RCC 7860 (cell line): ENCODE results near the gene UCK2.

Experiments used
- DNase-seq: peaks from one replicate; pipeline ENCODE4 v3.0.0-alpha.2; 2015; ENCODE audit warnings: low spot score
- FAIRE-seq: peaks from 2 replicates; lab custom pipeline; 2012; peaks lifted over from hg19 to GRCh38; lab: Jason Lieb, UNC

The UCK2 gene

DNA sequence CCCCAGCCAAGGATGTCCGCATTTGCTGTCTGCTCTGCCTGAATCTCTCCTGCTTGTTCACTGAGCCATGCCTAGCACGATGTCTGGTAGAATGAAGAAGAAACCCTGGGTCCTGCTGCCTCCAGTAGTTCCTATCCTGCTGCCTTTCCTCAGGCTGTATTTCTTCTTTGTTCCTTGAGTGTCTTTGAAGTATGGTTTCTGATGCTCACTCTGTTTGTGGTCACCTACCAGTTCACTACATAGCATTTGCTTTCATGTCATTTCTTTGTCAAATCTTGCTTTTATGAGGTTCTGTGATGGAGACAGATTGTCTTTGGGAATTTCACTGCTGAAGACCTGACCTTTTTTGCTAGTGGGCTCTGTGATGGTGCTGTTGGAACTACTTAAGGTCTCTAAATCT, 5.9 kb downstream of the UCK2 start:
- FAIRE-seq = no peak
- no peak for DNase-seq

DNA sequence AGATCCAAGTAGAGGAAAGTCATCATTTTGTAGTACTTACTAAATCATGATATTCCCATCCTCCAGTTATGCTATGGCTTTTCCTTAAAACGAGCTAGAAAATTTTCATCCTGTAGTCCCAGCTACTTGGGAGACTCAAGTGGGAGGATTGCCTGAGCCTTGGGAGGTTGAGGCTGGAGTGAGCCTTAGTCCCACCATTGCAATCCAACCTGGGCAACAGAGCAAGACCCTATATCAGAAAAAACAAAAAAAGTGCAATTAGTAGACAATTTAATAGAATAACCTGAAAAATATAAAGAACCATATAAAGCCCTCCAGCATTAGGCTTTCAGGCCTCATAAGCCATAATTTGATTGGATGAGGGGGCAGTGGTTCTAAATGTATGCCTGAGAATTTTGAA, 6.8 kb downstream of the UCK2 start:
- DNase-seq (no peak), FAIRE-seq (no peak)

DNA sequence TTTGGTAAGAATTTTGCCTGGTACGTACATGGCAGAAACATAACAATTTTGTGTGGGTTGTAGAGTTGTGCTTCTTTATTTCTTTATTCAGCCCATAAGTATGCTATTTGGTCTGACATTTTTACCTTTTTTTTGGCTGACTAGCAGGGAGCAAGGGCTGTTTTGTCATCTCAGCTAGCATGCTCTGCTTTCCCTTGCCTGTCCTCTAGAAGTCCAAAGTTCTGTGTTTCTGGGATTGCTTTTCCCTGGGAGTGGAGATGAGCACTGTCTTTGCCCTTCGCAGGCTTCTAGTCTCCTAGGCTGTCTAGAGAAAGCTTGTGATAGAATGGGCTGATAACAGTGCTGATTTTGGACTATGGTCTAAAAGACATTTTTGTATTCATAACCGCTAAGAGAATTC, 7.5 kb downstream of the UCK2 start:
- FAIRE-seq = no peak
- DNase-seq = no peak

DNA sequence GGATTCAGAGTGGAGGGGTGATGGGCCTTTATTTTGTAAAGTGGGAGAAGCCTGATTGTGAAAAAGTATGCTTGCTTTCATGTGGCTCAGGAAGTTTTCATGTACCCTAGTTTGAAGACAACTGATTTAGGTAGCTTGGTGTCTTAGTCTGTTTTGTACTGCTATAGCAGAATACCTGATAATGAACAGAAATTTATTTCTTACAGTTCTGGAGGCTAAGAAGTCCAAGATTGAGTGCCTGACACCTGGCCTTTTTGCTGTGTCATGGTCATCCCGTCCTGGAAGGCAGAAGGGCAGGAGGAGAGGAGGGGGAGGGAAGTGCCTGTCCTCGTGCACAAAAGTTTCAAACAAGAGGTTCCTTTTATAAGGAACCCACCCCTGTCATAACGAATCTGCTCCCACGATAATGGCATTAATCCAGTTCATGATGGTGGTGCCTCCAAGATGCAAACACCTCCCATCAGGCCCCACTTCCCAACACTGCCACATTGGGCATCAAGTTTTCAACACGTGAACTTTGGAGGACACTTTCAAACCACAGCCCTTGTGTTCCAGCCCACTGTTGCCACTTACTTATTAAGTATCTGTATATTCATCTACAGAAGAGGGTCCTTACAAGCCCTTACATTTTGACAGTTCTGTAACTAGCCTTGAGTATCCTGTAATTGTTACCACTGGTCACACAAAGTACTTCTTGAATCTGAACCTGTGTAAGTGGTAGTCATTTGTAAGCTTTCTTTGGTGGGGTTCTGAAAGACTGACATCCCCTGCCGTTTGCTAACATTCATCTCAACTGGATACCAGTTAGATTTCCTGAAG, 9.5 kb downstream of the UCK2 start:
- no peak for FAIRE-seq
- no peak for DNase-seq

DNA sequence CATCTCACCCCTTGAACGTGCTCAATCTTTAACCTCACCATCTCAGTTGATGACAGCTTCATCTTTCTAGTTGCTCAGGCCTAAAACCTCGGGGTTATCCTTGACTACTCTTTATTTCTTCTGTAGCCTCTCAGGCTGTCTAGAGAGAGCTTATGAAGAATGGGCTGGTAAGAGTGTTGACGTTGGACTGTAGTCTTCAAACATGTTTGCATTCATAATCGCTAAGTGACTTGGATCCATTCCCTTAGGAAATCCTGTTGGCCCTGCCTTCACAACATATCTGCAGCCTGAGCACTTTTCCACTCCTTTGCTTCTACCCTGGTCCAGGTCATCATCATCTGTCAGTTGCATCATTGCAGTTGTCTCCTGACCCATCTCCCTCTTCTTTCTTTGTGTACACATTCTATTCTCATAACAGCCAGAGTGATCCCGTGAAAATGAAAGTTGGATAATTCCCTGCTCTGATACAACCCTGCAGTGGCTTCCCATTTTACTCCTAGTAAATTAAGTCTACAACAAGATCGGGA, 10.5 kb downstream of the UCK2 start:
- FAIRE-seq (no peak), DNase-seq (no peak)

DNA sequence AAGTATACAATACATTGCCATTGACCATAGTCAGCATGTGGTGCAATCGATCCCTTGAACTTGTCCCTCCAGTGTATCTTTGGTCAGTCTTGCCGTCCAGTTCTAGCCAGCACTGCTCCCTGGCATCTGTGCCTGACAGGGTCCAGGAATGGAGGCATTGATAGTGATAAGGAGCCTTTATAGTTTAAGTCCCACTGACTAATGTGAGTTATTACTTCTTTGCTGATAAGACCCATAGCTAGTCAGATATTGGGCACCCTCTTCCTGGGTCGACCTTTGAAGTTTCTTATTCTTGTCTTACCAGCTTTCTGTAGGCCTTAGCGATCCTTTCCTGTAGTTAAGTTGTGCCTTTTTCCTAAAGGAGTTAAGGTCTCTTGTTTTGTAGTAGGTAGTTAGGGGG, 13.0 kb downstream of the UCK2 start:
- DNase-seq (no peak), FAIRE-seq (no peak)

DNA sequence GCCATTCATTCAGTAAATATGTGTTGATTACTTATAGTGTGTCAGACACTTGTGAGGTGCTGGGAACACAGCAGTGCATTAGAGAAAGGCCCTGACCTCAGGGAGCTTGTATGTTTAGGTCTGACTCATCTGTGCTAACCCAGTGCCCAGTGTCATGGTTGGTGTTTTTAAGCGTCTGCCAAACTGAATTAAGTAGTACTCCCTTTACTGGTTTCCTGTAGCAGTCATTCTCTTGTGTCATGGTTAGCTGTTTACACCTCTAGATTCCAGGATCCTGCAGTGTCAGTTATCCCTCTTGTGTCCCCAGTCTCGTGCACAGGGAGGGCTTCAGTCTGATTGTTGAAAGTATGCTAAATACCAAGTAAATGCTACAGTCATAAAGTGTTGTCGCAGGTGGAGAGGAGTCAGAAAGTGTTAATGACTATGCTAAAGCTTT, 14.2 kb downstream of the UCK2 start:
- DNase-seq (peak; percentile 49), FAIRE-seq (no peak)

DNA sequence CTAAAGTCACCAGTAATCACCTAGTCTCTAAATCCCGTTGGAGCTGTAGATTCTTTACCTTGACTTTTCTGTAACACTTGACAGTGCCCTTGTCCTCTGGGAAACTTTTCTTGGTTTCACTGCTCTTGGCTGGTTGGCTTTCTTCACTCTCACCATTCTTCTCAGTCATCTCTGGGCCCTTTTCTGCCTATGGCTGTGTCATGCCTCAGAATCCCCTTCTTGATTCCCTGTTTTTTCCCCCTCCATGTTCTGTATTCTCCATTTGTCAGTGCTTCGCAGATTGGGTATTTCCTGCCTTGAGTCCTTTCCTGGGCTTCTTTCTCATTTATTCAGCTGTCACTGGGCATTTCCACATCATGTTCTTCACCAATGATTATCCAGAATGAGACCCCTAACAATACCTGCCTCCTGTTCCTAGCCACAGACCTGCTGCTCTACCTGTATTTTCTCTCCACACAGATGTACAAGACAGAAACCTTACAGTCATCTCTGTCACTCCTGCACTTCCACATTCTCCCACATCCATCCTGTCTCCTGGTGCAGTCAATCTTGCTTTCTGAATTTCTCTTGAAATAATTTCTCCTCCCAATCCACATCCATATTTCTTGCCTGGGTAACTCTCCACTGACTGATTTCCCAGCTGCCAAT, 14.7 kb downstream of the UCK2 start:
- DNase-seq (no peak), FAIRE-seq (no peak)

DNA sequence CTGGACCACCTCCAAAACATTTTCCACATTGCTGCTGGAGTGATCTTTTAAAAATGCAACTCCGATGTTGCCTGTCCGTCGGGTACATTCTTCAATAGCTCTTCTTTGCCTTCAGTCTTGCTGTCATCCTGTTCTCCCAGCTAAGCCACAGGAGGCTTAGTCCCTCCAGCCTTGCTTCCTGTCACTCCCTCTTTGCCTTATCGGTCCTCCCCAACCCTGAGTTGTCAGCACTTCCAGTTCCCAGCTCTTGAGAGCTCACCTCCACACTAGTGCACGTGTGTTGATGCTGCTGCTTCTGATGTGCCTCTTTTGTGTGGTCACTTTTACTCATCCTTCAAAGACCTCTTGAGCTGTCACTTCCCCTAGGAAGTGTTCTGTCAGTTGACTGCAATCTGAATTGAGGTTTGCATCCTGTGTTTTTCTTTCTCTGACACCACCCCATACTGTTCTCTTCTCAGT, 15.3 kb downstream of the UCK2 start:
- FAIRE-seq (peak; percentile 63), DNase-seq (peak; percentile 78)

DNA sequence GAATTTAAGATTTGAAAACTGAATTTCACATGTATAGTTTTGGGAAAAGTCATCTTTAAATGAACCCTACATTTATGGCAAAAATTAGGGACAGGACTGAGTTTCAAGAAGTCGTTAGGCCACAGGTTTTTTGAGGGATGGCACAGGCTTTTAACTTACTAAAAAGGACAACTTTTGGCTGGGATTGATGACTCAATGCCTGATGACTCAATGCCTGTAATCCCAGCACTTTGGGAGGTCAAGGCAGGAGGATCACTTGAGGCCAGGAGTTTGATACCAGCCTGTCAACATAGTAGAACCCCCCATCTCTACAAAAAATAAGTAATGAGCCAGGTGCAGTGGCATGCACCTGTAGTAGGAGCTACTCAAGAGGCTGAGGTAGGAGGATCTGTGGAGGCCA, 15.9 kb downstream of the UCK2 start:
- DNase-seq (no peak), FAIRE-seq (no peak)

DNA sequence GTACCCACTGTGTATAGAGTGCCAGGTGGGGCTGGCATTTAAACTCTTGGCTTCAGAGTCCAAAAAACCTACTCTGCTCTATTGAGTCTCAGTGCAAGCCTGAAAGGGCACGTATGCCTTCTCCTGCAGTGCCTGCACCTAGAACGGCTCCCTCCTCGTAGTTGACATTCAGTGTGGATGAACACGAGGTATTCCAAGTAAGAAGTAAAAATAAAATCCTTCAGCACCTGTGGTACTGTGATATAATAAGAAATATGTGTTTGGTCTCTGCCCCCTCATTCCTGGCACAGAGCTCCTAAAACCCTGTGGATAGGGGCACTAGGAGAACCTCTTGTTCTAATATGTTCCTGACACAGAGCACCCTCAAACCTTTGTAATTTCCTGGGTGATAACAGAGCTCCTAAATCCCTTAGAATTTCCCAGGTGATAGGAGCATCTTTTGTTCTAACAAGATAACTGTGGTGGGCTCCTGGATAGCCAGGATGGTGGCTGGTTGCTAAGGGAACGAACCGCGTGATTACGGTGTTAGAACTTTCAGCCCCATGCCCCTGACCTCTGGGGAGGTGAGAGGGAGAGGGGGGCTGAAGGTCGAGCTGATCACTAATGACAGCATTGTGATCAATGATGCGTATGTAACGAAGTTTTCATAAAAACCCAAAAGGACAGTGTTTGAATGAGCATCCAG, 16.8 kb downstream of the UCK2 start:
- FAIRE-seq = no peak
- no peak for DNase-seq

DNA sequence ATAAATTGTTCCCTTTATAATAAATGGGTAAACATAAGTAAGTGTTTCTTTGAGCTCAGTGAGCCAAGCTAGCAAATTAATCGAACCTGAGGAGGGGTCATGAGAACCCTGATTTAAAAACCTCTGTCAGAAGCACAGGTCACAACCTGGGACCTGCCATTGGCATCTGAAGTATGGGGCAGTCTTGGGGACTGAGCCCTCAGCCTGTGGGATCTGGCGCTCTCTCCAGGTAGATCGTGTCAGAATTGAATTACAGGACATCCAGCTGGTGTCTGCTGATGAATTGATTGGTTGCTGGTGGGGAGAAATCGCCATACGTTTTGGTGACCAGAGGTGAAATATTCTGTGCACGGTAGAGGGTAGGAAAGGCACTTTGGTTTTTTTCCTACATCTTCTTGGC, 17.5 kb downstream of the UCK2 start:
- FAIRE-seq (no peak), DNase-seq (no peak)

DNA sequence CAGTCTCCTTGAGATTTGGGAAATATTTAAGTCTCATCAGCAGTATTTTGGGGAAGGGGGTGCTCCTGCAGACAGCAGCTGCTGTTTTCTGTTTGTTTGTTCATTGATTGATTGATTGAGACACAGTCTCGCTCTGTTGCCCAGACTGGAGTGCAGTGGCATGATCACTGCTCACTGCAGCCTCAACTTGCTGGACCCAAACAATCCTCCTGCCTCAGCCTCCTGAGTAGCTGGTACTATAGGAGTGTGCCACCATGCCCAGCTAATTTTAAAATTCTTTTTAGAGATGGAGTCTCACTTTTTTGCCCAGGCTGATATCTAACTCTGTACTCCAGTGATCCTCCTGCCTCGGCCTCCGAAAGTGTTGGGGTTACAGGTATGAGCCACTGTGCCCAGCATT, 18.2 kb downstream of the UCK2 start:
- FAIRE-seq = no peak
- DNase-seq = no peak

DNA sequence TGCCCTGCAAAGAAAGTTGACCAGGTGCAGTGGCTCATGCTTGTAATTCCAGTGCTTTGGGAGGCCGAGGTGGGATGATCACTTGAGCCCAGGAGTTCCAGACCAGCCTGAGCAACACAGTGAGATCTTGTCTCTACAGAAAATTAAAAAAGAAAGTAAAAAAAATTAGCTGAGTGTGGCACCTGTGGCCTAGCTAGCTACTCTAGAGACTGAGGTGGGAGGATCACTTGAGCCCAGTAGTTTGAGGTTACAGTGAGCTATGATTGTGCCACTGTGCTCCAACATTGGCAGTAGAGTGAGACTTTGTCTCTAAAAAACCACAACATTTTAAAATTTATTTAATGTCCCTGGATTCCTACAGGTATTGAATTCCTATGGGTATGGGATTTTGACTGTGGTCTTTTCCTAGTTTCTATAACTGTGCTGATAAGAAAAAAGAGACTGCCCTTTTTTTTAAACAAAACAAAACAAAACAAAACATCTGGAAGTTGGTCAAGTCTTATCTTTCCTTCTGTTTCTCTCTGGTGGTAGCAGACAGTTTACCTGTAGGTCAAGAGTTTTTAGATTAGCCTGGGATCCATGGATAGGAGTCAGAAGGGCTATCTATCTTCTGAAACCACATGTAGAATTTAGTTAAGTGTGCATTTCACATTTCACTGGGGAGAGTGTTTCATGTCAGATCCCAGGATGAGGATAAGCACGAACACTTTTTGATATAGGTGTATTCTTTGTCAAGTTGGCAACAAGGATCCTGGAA, 18.8 kb downstream of the UCK2 start:
- no peak for FAIRE-seq
- DNase-seq = no peak

DNA sequence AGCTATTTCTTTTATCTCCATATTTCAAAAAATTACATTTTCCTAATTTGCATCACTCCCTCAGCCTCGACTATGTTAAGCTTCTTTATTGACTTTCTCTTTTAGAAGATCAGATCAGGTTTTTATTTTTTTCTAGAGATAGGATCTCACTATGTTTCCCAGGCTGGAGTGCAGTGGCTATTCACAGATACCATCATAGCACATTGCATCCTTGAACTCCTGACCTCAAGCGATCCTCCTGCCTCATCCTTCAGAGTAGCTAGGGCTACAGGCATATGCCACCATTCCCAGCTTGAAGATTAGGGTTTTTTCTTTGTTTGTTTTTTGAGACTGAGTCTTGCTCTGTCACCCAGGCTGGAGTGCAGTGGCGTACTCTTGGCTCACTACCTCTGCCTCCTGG, 20.1 kb downstream of the UCK2 start:
- no peak for FAIRE-seq
- no peak for DNase-seq

DNA sequence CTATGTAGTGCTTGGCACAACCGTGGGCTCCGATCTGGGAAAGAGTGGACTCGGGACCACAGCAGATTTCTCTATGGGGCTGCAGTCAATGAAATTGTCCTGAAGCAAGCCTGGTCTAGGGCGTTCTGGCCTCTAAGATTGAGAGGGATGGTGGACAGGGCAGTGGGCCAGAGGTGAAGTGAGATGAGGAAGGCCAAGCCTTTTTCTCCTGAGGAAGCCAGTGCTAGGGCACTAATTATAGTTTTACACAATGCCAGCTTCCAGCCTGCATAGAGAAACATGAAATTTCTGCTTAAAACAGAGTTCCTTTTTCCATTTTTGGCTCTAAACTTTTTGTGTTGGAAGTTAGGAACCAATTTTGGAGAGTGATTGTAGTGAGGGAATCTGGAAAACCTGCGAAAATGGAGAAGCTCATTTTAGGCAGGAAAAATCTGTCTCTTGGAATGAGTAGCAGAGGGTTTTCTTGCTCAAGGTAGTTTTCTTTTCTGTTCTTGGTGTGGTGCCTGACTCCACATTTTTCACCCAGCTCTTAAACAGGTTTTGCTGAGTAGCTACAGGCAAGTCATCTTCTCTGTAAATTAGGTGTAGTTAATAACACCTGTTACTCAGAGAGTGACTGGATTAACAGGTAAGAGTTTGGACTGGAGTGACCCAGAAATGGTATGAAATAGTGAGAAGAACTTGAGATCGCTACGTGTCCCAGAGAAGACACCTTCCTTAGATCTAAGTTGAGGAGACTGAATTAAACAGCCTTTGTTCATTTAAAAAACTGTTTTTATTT, 22.1 kb downstream of the UCK2 start:
- no peak for FAIRE-seq
- no peak for DNase-seq

DNA sequence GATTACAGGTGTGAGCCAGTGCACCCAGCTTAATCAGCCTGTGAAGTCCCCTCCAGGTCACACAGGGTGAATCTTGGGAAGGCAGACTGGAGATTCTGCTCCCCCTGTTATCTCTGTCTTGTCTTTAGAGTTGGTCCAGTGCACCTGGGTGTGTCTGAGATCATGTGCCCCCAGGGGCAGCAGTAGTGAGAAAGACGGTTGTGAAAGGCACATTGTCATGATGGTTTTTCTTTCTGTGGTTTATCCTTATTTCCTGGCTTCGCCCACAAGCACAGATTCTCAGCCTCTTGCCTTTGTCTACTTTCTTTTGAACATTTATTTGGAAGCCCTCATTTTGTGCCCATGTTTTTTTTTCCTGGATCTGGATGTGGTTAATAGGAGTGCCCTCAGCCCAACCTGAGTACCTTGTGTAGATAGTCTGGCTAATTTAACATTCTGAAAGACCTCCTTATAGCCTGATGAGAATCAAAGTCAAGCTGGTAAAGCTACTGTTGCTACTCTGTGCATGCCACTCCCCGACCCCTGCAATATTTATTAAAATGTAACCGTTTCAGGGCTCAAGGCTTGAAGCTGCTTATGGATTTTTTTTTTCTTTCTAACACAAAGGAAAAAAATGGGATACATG, 23.7 kb downstream of the UCK2 start:
- FAIRE-seq = peak; percentile 38

DNA sequence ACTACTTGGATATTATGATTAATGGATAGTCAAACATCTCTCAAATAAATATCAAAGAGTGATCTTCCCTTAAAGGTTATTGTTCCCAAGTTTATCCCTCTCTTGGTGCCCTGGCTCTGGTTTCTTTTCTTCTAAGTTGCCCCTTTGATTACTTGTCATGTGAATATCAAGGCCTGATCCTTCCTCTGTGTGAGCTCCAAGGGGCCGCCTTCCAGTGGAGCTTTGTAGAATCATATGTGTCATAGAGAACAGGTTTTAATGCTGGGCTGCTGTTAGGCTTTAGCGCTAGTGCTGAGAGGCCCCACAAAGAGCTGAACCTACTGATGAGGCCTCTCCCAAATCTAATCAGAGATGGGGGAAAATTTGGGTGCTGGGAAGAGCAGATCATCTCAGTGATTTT, 25.5 kb downstream of the UCK2 start:
- FAIRE-seq (no peak), DNase-seq (no peak)

More for the DNA sequence above, 23.7 kb downstream of the UCK2 start:
- peak; percentile 45 for DNase-seq

DNA sequence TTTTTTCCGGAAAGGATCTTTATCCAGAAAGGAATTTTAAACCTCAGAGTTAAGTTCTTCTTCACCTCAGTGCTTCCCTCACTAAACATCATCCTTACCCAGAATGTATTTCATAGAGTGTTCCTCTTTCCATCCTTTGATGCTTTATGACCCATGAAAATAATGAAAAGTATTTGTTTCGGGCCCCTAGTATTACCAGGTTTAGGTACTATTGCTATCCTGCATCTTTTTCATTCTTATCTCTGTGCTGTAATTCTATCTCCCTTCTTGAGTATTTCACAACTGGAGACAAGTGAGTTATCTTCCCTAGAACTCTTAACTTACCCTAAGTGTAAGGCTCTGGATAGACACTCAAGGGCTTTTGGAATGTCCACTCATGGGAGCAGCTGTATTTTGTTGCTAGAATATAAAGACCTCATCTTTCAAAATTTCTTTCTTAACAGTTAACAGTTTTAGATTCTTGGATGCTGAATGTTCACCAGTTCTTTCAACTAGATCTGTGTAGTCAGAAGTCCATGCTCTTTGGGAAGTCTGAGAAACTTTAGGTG, 26.2 kb downstream of the UCK2 start:
- FAIRE-seq (no peak), DNase-seq (peak; percentile 15)
